GM12878 (cell line): ENCODE data around the gene CLRN3. TPM values are rescaled to one million over a fixed set of nuclear protein-coding genes. Genes with fewer than 3 reads are reported as not detected.

Experiments used
- BHLHE40 ChIP-seq, 2 experiments: fragments of 450-650 bp in 1 of 2; IDR thresholded peaks; 2 replicates each; pipeline ENCODE4 v1.6.1; 2011 to 2017; ENCODE audit warnings: low read depth in 2 of 2, borderline replicate concordance in 1 of 2, improper control_type of control experiment in 1 of 2, low read length in 1 of 2, mild to moderate bottlenecking in 1 of 2
- BRCA1 ChIP-seq: IDR thresholded peaks from 2 replicates; pipeline ENCODE4 v1.6.1; 2011; ENCODE audit warnings: low read depth, low read length, improper control_type of control experiment
- CHD4 ChIP-seq: fragments of 200-600 bp; sonication (generic); IDR thresholded peaks from 2 replicates; pipeline ENCODE4 v1.6.1; 2016; ENCODE audit warnings: mild to moderate bottlenecking
- E2F8 ChIP-seq: fragments of 450-650 bp; IDR thresholded peaks from 2 replicates; pipeline ENCODE4 v1.6.1; 2018; ENCODE audit warnings: mild to moderate bottlenecking, low read depth, moderate library complexity; ENCODE audit not compliant: partially characterized antibody
- POU2F2 ChIP-seq: IDR thresholded peaks from 3 replicates; pipeline ENCODE4 v1.6.1; 2011; ENCODE audit warnings: low read depth, mild to moderate bottlenecking, low read length, borderline replicate concordance
- RBBP5 ChIP-seq: fragments of 200-600 bp; sonication (generic); conservative IDR thresholded peaks from 2 replicates; pipeline ENCODE4 v1.6.1; 2016
- SIN3A ChIP-seq: IDR thresholded peaks from 2 replicates; pipeline ENCODE4 v1.6.1; 2012; ENCODE audit warnings: low read depth, low read length, improper control_type of control experiment
- SKIL ChIP-seq: fragments of 450-650 bp; IDR thresholded peaks from 2 replicates; pipeline ENCODE4 v1.6.1; 2017; ENCODE audit warnings: mild to moderate bottlenecking, low read depth, inconsistent platforms; ENCODE audit not compliant: poor library complexity, severe bottlenecking
- STAT1 ChIP-seq: fragments of 450-650 bp; conservative IDR thresholded peaks from 2 replicates; pipeline ENCODE4 v1.6.1; 2014; ENCODE audit warnings: antibody characterized with exemption, mild to moderate bottlenecking
- YBX1 ChIP-seq: fragments of 450-650 bp; IDR thresholded peaks from 2 replicates; pipeline ENCODE4 v1.6.1; 2016; ENCODE audit warnings: antibody characterized with exemption
- ZBTB11 ChIP-seq: fragments of 450-650 bp; formaldehyde crosslinking; IDR thresholded peaks from 2 replicates; pipeline ENCODE4 v1.5.0; 2022; ENCODE audit warnings: mild to moderate bottlenecking, missing genetic modification characterization
- ZBTB40 ChIP-seq: fragments of 450-650 bp; IDR thresholded peaks from 2 replicates; pipeline ENCODE4 v1.6.1; 2016; ENCODE audit warnings: mild to moderate bottlenecking, moderate library complexity, borderline replicate concordance
- polyA plus RNA-seq, 11 experiments: library from polyadenylated mRNA; depleted of rRNA in 4 of 11; unstranded in 6 of 11; stranded (reverse) in 5 of 11; fragments of >200 nt; fragmentation: Nextera tagmentation in 4 of 11; fragmentation: Illumina TruSeq in 1 of 11; extraction: Ambion mirVana in 4 of 11; extraction: Trizol in 1 of 11; gene quantifications; 1 replicate in 1 of 11; 2 replicates in 10 of 11; pipeline versions ENCODE4 v1.2.1 to v1.2.3, GENCODE V29; 2011 to 2016; ENCODE audit warnings: inconsistent platforms in 2 of 11, missing spikeins in 2 of 11, low read depth in 1 of 11
- total RNA-seq, 4 experiments: library from RNA; depleted of rRNA in 3 of 4; stranded (reverse); fragments of >200 nt in 3 of 4; fragmentation: Illumina TruSeq in 1 of 4; extraction: Trizol in 1 of 4; gene quantifications; 2 replicates each; pipeline versions ENCODE4 v1.2.1 to v1.2.3, GENCODE V29; 2013 to 2021

Gene CLRN3
- total and polyA plus RNA-seq, 10 of the 15 experiments (the other 5 are each of a cell fraction or from before 2014, with no cell fraction given), result not detected

GRCh38 chr10:127908106-127908958 lies 15.6 kb upstream of the CLRN3 start (continued):
- no peak for TF ChIP-seq ZBTB40
- no peak for TF ChIP-seq RBBP5
- no peak for TF ChIP-seq STAT1
- no peak for TF ChIP-seq ZBTB11
- no peak for TF ChIP-seq SIN3A
- TF ChIP-seq YBX1, result no peak
- TF ChIP-seq SKIL, result no peak
- no peak for TF ChIP-seq BRCA1
- no peak for TF ChIP-seq E2F8
- TF ChIP-seq BHLHE40 (IDR thresholded peaks at IDR 0.05; ENCODE audit: borderline replicate concordance in 1 of 2, low read depth in 2 of 2, low read length in 1 of 2), result no peak
- TF ChIP-seq POU2F2, result no peak
- no peak for TF ChIP-seq CHD4
